HUES64 (cell line): ENCODE results near the gene SGCE.

ENCODE experiments used
- H3K27ac ChIP-seq: 2 replicates; pipeline ENCODE4 v1.7.0; 2013; ENCODE audit warnings: low read depth, low read length, inconsistent platforms
- H3K27me3 ChIP-seq: 2 replicates; pipeline ENCODE4 v1.6.1; 2013; ENCODE audit warnings: mild to moderate bottlenecking, low read length; ENCODE audit not compliant: insufficient read depth
- H3K36me3 ChIP-seq: 2 replicates; pipeline ENCODE4 v1.6.1; 2013; ENCODE audit warnings: mild to moderate bottlenecking, low read length; ENCODE audit not compliant: insufficient read depth
- H3K4me1 ChIP-seq: 2 replicates; pipeline ENCODE4 v1.6.1; 2013; ENCODE audit warnings: mild to moderate bottlenecking, low read length, moderate library complexity; ENCODE audit not compliant: insufficient read depth
- H3K4me3 ChIP-seq: 2 replicates; pipeline ENCODE4 v1.5.1; 2013; ENCODE audit warnings: mild to moderate bottlenecking, low read length, moderate library complexity
- H3K9ac ChIP-seq: 2 replicates; pipeline ENCODE4 v1.6.1; 2013; ENCODE audit warnings: mild to moderate bottlenecking, low read depth, low read length
- H3K9me3 ChIP-seq: 2 replicates; pipeline ENCODE4 v1.6.1; 2013; ENCODE audit warnings: low read depth, low read length; ENCODE audit not compliant: insufficient read depth
- WGBS: fragments of 150-250, 120-280 bp; methylation state at CpG from one replicate; pipeline ENCODE4 v1.1.7; 2013; ENCODE audit warnings: missing lambda C conversion rate; 5-methylcytosine and 5-hydroxymethylcytosine counted together

SGCE gene

GRCh38 chr7:94618126-94618525 lies 37.8 kb downstream of the SGCE start:
- Histone ChIP-seq H3K9me3 (no peaks in the 10 kb centered on the region), H3K4me1 (peaks cover 2% of the 10 kb centered on the region; the same call in 1 of the 2 replicates), H3K27me3 (no peaks in the 10 kb centered on the region), H3K36me3 (peaks cover 8% of the 10 kb centered on the region; the same call in 1 of the 2 replicates), H3K9ac (no peak overlapping the region), H3K27ac (no peak overlapping the region), H3K4me3 (no peak overlapping the region)
- 100% methylated on average over 1 of the region's 1 CpG for WGBS

- Histone ChIP-seq H3K36me3 (peaks cover 8% of the 10 kb centered on the region; the same call in 1 of the 2 replicates), H3K4me1 (peaks cover 2% of the 10 kb centered on the region; the same call in 1 of the 2 replicates), H3K27me3 (no peaks in the 10 kb centered on the region), H3K27ac (no peak overlapping the region), H3K9ac (no peak overlapping the region), H3K9me3 (no peaks in the 10 kb centered on the region), H3K4me3 (no peak overlapping the region)
- 93% methylated on average over 3 of the region's 3 CpGs for WGBS
These were observed 39.1 kb downstream of the SGCE start for GRCh38 chr7:94616855-94617254.

GRCh38 chr7:94615666-94616065 lies 40.3 kb downstream of the SGCE start:
- H3K27me3 ChIP-seq, result no peaks in the 10 kb centered on the region
- WGBS, result 94% methylated on average over 1 of the region's 1 CpG
- no peak overlapping the region for H3K4me3 ChIP-seq
- H3K4me1 ChIP-seq, result peaks cover 2% of the 10 kb centered on the region; the same call in 1 of the 2 replicates
- H3K27ac ChIP-seq, result no peak overlapping the region
- H3K9ac ChIP-seq, result no peak overlapping the region
- peaks cover 8% of the 10 kb centered on the region; the same call in 1 of the 2 replicates for H3K36me3 ChIP-seq
- no peaks in the 10 kb centered on the region for H3K9me3 ChIP-seq

DNA sequence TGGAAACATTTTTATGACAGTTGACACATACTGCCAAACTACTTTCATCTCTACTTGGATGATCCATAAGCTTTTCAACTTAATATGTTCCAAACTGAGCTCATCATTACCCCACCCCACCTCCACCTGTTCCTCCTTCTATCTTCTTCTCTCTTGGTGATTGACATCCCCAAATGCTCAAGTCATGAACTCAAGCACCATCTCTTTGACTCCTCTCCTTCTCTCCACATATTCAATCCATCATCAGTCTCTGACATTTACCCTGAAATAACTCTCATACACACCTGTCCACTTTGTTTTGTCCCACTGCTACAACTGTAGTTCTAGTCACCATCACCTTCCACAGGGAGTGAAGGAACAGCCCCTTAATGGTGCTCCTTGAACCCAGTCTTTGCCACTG lies 43.3 kb downstream of the SGCE start:
- Histone ChIP-seq H3K27me3 (no peaks in the 10 kb centered on the region), H3K4me3 (no peak overlapping the region), H3K9ac (no peak overlapping the region), H3K36me3 (peaks cover 1% of the 10 kb centered on the region; the same call in 1 of the 2 replicates), H3K9me3 (no peaks in the 10 kb centered on the region), H3K4me1 (no peaks in the 10 kb centered on the region), H3K27ac (no peak overlapping the region)

DNA sequence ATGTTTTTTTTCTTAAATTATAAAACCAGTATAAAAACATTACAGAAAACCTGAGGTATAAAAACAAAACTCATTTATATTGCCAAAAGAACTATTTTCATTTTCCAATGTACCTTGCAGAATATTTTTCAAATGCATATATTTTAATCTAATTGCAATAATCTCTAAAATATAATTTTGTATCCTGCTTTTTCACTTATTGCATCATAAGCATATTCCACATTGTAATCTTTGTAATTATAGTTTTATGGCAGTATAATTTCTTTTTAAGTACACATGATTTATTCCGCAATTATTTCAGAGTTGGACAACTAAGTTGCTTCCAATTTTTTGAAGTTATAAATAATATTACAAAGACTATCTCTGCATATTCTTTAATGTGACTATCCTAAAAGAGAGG lies 43.7 kb downstream of the SGCE start:
- WGBS, result no CpG with 5 or more reads among the region's 1 CpG
- no peaks in the 10 kb centered on the region for H3K27me3 ChIP-seq
- no peak overlapping the region for H3K4me3 ChIP-seq

DNA sequence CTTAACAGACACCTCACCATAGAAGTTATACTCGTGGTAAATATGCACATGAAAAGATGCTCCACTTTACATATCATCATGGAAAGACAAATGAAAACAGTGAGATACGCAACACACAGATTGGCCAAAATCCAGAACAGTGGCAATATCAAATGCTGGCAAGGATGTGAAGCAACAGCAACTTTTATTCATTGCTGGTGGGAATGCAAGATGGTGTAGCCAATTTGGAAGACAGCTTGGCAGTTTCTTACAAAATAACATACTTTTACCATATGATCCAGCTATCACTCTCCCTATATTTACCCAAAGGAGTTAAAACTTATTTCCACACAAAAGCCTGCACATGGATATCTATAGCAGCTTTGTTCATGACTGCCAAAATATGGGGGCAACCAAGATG lies 46.4 kb downstream of the SGCE start:
- H3K4me1 ChIP-seq, result no peaks in the 10 kb centered on the region

More for the DNA sequence above, 43.7 kb downstream of the SGCE start:
- no peak overlapping the region for H3K27ac ChIP-seq
- H3K9me3 ChIP-seq, result no peaks in the 10 kb centered on the region
- H3K36me3 ChIP-seq, result no peaks in the 10 kb centered on the region; the same call in 1 of the 2 replicates
- no peak overlapping the region for H3K9ac ChIP-seq
- H3K4me1 ChIP-seq, result no peaks in the 10 kb centered on the region

GRCh38 chr7:94605031-94605430 lies 50.9 kb downstream of the SGCE start:
- Histone ChIP-seq H3K4me1 (no peaks in the 10 kb centered on the region), H3K36me3 (0 out of 2 replicates have a peak, but pooled peaks cover 3% of the 10 kb centered on the region), H3K27ac (no peak overlapping the region), H3K9me3 (no peaks in the 10 kb centered on the region), H3K4me3 (no peak overlapping the region), H3K9ac (no peak overlapping the region), H3K27me3 (no peaks in the 10 kb centered on the region)
- WGBS, result no CpG with 5 or more reads among the region's 1 CpG

More for the DNA sequence above, 46.4 kb downstream of the SGCE start:
- Histone ChIP-seq H3K4me3 (no peak overlapping the region), H3K27me3 (no peaks in the 10 kb centered on the region), H3K9me3 (no peaks in the 10 kb centered on the region), H3K36me3 (no peaks in the 10 kb centered on the region; the same call in 1 of the 2 replicates), H3K27ac (no peak overlapping the region), H3K9ac (no peak overlapping the region)
- WGBS, result 97% methylated on average over 2 of the region's 2 CpGs

DNA sequence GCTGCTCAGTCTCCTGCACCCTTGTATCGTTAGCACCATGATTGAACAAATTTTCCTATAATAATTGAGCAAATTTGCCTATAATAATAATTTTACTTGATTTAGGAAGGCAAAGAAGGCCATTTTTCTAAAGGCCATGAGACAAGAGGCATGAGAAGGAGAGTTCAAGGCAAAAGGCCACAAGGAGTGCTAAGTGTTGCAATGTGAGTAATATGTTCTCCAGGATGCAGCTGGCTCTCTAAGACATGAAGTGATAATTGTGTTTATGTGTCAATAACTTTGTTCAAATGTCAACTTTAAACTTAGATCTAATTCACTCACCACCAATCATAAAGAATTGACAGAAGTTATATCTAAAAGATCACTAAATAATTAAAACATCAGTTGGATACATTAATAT lies 53.8 kb downstream of the SGCE start:
- Histone ChIP-seq H3K9me3 (no peaks in the 10 kb centered on the region), H3K27me3 (no peaks in the 10 kb centered on the region), H3K27ac (no peak overlapping the region), H3K9ac (no peak overlapping the region), H3K4me3 (no peak overlapping the region), H3K36me3 (peaks cover 20% of the 10 kb centered on the region), H3K4me1 (no peaks in the 10 kb centered on the region)
- no CpG with 5 or more reads among the region's 1 CpG for WGBS

GRCh38 chr7:94600267-94600666 lies 55.7 kb downstream of the SGCE start:
- Histone ChIP-seq H3K4me1 (no peaks in the 10 kb centered on the region), H3K4me3 (no peak overlapping the region), H3K9me3 (no peaks in the 10 kb centered on the region), H3K27ac (no peak overlapping the region), H3K9ac (no peak overlapping the region), H3K27me3 (no peaks in the 10 kb centered on the region), H3K36me3 (peaks cover 20% of the 10 kb centered on the region)
- 97% methylated on average over 3 of the region's 3 CpGs for WGBS

- peaks cover 20% of the 10 kb centered on the region for H3K36me3 ChIP-seq
- H3K4me1 ChIP-seq, result peaks cover 14% of the 10 kb centered on the region
- H3K27me3 ChIP-seq, result no peaks in the 10 kb centered on the region
- no peak overlapping the region for H3K4me3 ChIP-seq
- WGBS, result 94% methylated on average over 4 of the region's 4 CpGs
- H3K9ac ChIP-seq, result no peak overlapping the region
- H3K27ac ChIP-seq, result no peak overlapping the region
- no peaks in the 10 kb centered on the region for H3K9me3 ChIP-seq
These were observed 60.2 kb downstream of the SGCE start for GRCh38 chr7:94595717-94596116.

DNA sequence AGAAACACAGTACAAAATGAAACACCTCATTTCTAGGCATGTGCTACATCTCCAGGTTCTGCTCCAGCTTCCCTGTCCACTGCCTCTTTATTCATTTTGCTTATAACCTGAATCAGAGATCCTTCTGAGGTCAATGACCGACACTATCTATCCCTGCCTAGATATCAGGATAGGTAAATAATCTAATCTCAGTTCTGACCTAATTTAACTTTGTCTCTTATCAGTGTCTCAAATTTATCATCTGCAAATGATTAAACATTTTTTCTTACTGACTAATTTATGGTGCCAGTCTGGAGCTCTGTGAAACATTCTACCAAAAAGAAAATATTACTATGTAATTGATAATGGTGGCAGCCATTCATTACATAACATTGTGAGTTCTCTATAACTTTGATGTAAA lies 61.1 kb downstream of the SGCE start:
- peaks cover 2% of the 10 kb centered on the region; the same call in 1 of the 2 replicates for H3K9me3 ChIP-seq
- H3K27ac ChIP-seq, result no peak overlapping the region
- H3K9ac ChIP-seq, result no peak overlapping the region
- H3K4me1 ChIP-seq, result peaks cover 20% of the 10 kb centered on the region
- 100% methylated on average over 1 of the region's 1 CpG for WGBS
- no peaks in the 10 kb centered on the region for H3K27me3 ChIP-seq
- peaks cover 18% of the 10 kb centered on the region for H3K36me3 ChIP-seq
- H3K4me3 ChIP-seq, result no peak overlapping the region

- peaks cover 8% of the 10 kb centered on the region; the same call in 1 of the 2 replicates for H3K36me3 ChIP-seq
- H3K4me1 ChIP-seq, result peaks cover 20% of the 10 kb centered on the region
- H3K9ac ChIP-seq, result no peak overlapping the region
- 92% methylated on average over 2 of the region's 2 CpGs for WGBS
- no peak overlapping the region for H3K4me3 ChIP-seq
- H3K27me3 ChIP-seq, result no peaks in the 10 kb centered on the region
- peaks cover 4% of the 10 kb centered on the region; the same call in 1 of the 2 replicates for H3K9me3 ChIP-seq
- no peak overlapping the region; the same call in 1 of the 2 replicates for H3K27ac ChIP-seq
These were observed 64.8 kb downstream of the SGCE start for GRCh38 chr7:94591176-94591575.
